Neural cell (in vitro differentiated cells): ENCODE data around the gene PCGF3. TPM values are rescaled to one million over a fixed set of nuclear protein-coding genes. Genes with fewer than 3 reads are reported as not detected.
"Not testable (repeated sequence)": the region's sequence is repeated elsewhere in the genome, so short reads cannot be mapped to it uniquely, and the experiment has no call there.

ENCODE experiments used
- H2AFZ ChIP-seq: fragments of 200-600, 300-800 bp; sonication (generic), shearing (Covaris generic); 2 replicates; pipeline ENCODE4 v1.6.0; 2014; ENCODE audit warnings: low read depth, mild to moderate bottlenecking, antibody characterized with exemption, low read length, moderate library complexity
- H3F3A ChIP-seq: fragments of 200-600 bp; shearing (Covaris generic); 2 replicates; pipeline ENCODE4 v1.6.1; 2016; ENCODE audit warnings: mild to moderate bottlenecking, moderate library complexity, mixed read lengths, antibody characterized with exemption, low read length; ENCODE audit not compliant: insufficient read depth, poor library complexity, severe bottlenecking
- H3K27ac ChIP-seq: fragments of 200-600, 300-800 bp; sonication (generic), shearing (Covaris generic); 2 replicates; pipeline ENCODE4 v1.5.1; 2014; ENCODE audit warnings: mild to moderate bottlenecking, low read length, moderate library complexity
- H3K27me3 ChIP-seq: fragments of 300-800, 200-600 bp; sonication (generic), shearing (Covaris generic); 2 replicates; pipeline ENCODE4 v1.6.0; 2014; ENCODE audit warnings: mild to moderate bottlenecking, low read depth, low read length, moderate library complexity; ENCODE audit not compliant: insufficient read depth
- H3K36me3 ChIP-seq: fragments of 300-800, 200-600 bp; sonication (generic), shearing (Covaris generic); 2 replicates; pipeline ENCODE4 v1.5.1; 2014; ENCODE audit warnings: mild to moderate bottlenecking, antibody characterized with exemption, low read length, moderate library complexity; ENCODE audit not compliant: insufficient read depth
- H3K4me2 ChIP-seq: fragments of 300-800, 200-600 bp; sonication (generic), shearing (Covaris generic); 2 replicates; pipeline ENCODE4 v1.6.0; 2014; ENCODE audit warnings: mild to moderate bottlenecking, low read length
- H3K4me3 ChIP-seq: fragments of 300-800, 200-600 bp; sonication (generic), shearing (Covaris generic); 2 replicates; pipeline ENCODE4 v1.5.1; 2014; ENCODE audit warnings: mild to moderate bottlenecking, low read length, moderate library complexity
- H3K79me2 ChIP-seq: fragments of 200-600 bp; shearing (Covaris generic); replicated peaks from 2 replicates; pipeline ENCODE4 v1.6.0; 2014; ENCODE audit warnings: mild to moderate bottlenecking, low read length, moderate library complexity; ENCODE audit not compliant: insufficient read depth
- H3K9ac ChIP-seq: fragments of 300-800, 200-600 bp; sonication (generic), shearing (Covaris generic); 2 replicates; pipeline ENCODE4 v1.6.1; 2016; ENCODE audit warnings: mild to moderate bottlenecking, low read length, mixed read lengths
- H3K9me2 ChIP-seq: fragments of 200-600 bp; shearing (Covaris generic); 2 replicates; pipeline ENCODE4 v1.6.1; 2016; ENCODE audit warnings: mild to moderate bottlenecking, low read length, mixed read lengths; ENCODE audit not compliant: insufficient read depth
- H3K9me3 ChIP-seq: fragments of 200-600, 300-800 bp; sonication (generic), shearing (Covaris generic); 2 replicates; pipeline ENCODE4 v1.6.1; 2016; ENCODE audit warnings: mild to moderate bottlenecking, mixed run types, low read length, moderate library complexity, mixed read lengths
- H4K20me1 ChIP-seq: fragments of 200-600 bp; shearing (Covaris generic); 2 replicates; pipeline ENCODE4 v1.6.1; 2016; ENCODE audit warnings: mild to moderate bottlenecking, mixed run types; ENCODE audit not compliant: insufficient read depth
- CTCF ChIP-seq: fragments of 450-650 bp; IDR thresholded peaks from 2 replicates; pipeline ENCODE4 v1.5.1; 2014; ENCODE audit warnings: antibody characterized with exemption, mild to moderate bottlenecking, moderate library complexity; ENCODE audit not compliant: poor library complexity, severe bottlenecking
- EP300 ChIP-seq: fragments of 450-650 bp; conservative IDR thresholded peaks from 2 replicates; pipeline ENCODE4 v1.6.1; 2014; ENCODE audit warnings: antibody characterized with exemption, mild to moderate bottlenecking, moderate library complexity; ENCODE audit not compliant: poor library complexity, severe bottlenecking
- EZH2 ChIP-seq: fragments of 200-600, 300-800 bp; shearing (Covaris generic), sonication (generic); IDR thresholded peaks from 2 replicates; pipeline ENCODE4 v1.6.1; 2014; ENCODE audit warnings: antibody characterized with exemption, low read length, borderline replicate concordance, mild to moderate bottlenecking; ENCODE audit not compliant: insufficient read depth, poor library complexity, severe bottlenecking
- MXI1 ChIP-seq: fragments of 450-650 bp; conservative IDR thresholded peaks from 2 replicates; pipeline ENCODE4 v1.6.1; 2014; ENCODE audit warnings: antibody characterized with exemption, mild to moderate bottlenecking; ENCODE audit not compliant: poor library complexity, severe bottlenecking
- POLR2AphosphoS5 ChIP-seq: IDR thresholded peaks from 2 replicates; pipeline ENCODE4 v1.6.1; 2012
- RAD21 ChIP-seq: fragments of 450-650 bp; conservative IDR thresholded peaks from 2 replicates; pipeline ENCODE4 v1.6.1; 2014; ENCODE audit warnings: antibody characterized with exemption, mild to moderate bottlenecking, moderate library complexity
- REST ChIP-seq: IDR thresholded peaks from 2 replicates; pipeline ENCODE4 v1.6.1; 2012; ENCODE audit warnings: borderline replicate concordance
- SMC3 ChIP-seq: fragments of 450-650 bp; conservative IDR thresholded peaks from 2 replicates; pipeline ENCODE4 v1.6.1; 2014; ENCODE audit warnings: antibody characterized with exemption, mild to moderate bottlenecking, moderate library complexity; ENCODE audit not compliant: poor library complexity
- TAF1 ChIP-seq: IDR thresholded peaks from 2 replicates; pipeline ENCODE4 v1.6.1; 2012; ENCODE audit warnings: low read depth
- polyA plus RNA-seq: library from polyadenylated mRNA; depleted of rRNA; stranded (reverse); fragments of >200 nt; gene quantifications from 2 replicates; pipeline ENCODE4 v1.2.3, GENCODE V29; 2014

The PCGF3 gene
- polyA plus RNA-seq, 1 donor from 2014 or later, result 117 TPM

GRCh38 chr4:751676-752075, 46.0 kb downstream of the PCGF3 start:
- no peak overlapping the region for H3K4me3 ChIP-seq
- H3K9me3 ChIP-seq, result no peaks in the 10 kb centered on the region
- no peaks in the 10 kb centered on the region for H3F3A ChIP-seq
- peaks cover 7% of the 10 kb centered on the region for H3K36me3 ChIP-seq
- H3K27ac ChIP-seq, result no peak overlapping the region
- no peak overlapping the region for H3K9ac ChIP-seq
- no peak overlapping the region for H2AFZ ChIP-seq
- H3K27me3 ChIP-seq, result no peaks in the 10 kb centered on the region
- peaks cover 4% of the 10 kb centered on the region for H4K20me1 ChIP-seq
- H3K9me2 ChIP-seq, result no peaks in the 10 kb centered on the region
- TF ChIP-seq EZH2, result no peak
- TF ChIP-seq REST, result no peak
- no peak for TF ChIP-seq CTCF
- no peak for TF ChIP-seq EP300
- no peak for TF ChIP-seq SMC3
- no peak for TF ChIP-seq POLR2AphosphoS5
- no peak for TF ChIP-seq TAF1
- no peak for TF ChIP-seq MXI1
- TF ChIP-seq RAD21, result no peak
- peaks cover 5% of the 10 kb centered on the region for H3K79me2 ChIP-seq
- no peak overlapping the region for H3K4me2 ChIP-seq

GRCh38 chr4:752196-752861, 46.7 kb downstream of the PCGF3 start:
- Histone ChIP-seq H3K27ac (no peak overlapping the region), H4K20me1 (peaks cover 4% of the 10 kb centered on the region), H3K9me2 (no peaks in the 10 kb centered on the region), H3K9me3 (no peaks in the 10 kb centered on the region), H2AFZ (no peak overlapping the region), H3K27me3 (no peaks in the 10 kb centered on the region), H3K9ac (no peak overlapping the region), H3K36me3 (peaks cover 12% of the 10 kb centered on the region), H3K79me2 (peaks cover 5% of the 10 kb centered on the region), H3K4me3 (no peak overlapping the region), H3K4me2 (no peak overlapping the region), H3F3A (no peaks in the 10 kb centered on the region)
- TF ChIP-seq TAF1, result no peak
- no peak for TF ChIP-seq SMC3
- no peak for TF ChIP-seq REST
- no peak for TF ChIP-seq POLR2AphosphoS5
- no peak for TF ChIP-seq RAD21
- TF ChIP-seq EZH2, result no peak
- no peak for TF ChIP-seq CTCF
- TF ChIP-seq EP300, result no peak

- not testable (repeated sequence) for H4K20me1 ChIP-seq, H3K4me3 ChIP-seq, H3K9me2 ChIP-seq, H3K79me2 ChIP-seq, H2AFZ ChIP-seq, H3K9ac ChIP-seq, H3F3A ChIP-seq, H3K4me2 ChIP-seq, H3K27me3 ChIP-seq, H3K9me3 ChIP-seq, H3K27ac ChIP-seq
- peaks cover 12% of the 10 kb centered on the region for H3K36me3 ChIP-seq
Measured at GRCh38 chr4:753186-753585, 47.6 kb downstream of the PCGF3 start.
